ENCODE data around the gene DEGS1.

DEGS1 gene

GRCh38 chr1:224217655-224218623, 34.9 kb downstream of the DEGS1 start:
- no peak for DNase-seq

GRCh38 chr1:224219011-224219611, 36.1 kb downstream of the DEGS1 start:
- DNase-seq, result no peak

- no peak for DNase-seq
These were observed 36.6 kb downstream of the DEGS1 start for GRCh38 chr1:224219612-224220059.

- DNase-seq, result no peak
These were observed 41.0 kb downstream of the DEGS1 start for GRCh38 chr1:224223819-224224714.

GRCh38 chr1:224226849-224227502, 43.9 kb downstream of the DEGS1 start:
- DNase-seq, result no peak

GRCh38 chr1:224234017-224234416, 51.0 kb downstream of the DEGS1 start:
- DNase-seq, result no peak

GRCh38 chr1:224235813-224236493, 52.9 kb downstream of the DEGS1 start:
- no peak for DNase-seq

- DNase-seq, result no peak
These were observed 54.3 kb downstream of the DEGS1 start for GRCh38 chr1:224237119-224237881.

- DNase-seq, result no peak
These were observed 55.2 kb downstream of the DEGS1 start for GRCh38 chr1:224238212-224238611.

GRCh38 chr1:224238756-224239155, 55.7 kb downstream of the DEGS1 start:
- no peak for DNase-seq
